GM12874 (cell line): ENCODE data around the gene ZSCAN18.

ENCODE experiments used
- CTCF ChIP-seq: IDR thresholded peaks from 2 replicates; pipeline ENCODE4 v1.5.1; 2011; ENCODE audit warnings: low read depth, mild to moderate bottlenecking, control low read depth, low read length, moderate library complexity; ENCODE audit not compliant: insufficient read depth

ZSCAN18 gene, protein sequence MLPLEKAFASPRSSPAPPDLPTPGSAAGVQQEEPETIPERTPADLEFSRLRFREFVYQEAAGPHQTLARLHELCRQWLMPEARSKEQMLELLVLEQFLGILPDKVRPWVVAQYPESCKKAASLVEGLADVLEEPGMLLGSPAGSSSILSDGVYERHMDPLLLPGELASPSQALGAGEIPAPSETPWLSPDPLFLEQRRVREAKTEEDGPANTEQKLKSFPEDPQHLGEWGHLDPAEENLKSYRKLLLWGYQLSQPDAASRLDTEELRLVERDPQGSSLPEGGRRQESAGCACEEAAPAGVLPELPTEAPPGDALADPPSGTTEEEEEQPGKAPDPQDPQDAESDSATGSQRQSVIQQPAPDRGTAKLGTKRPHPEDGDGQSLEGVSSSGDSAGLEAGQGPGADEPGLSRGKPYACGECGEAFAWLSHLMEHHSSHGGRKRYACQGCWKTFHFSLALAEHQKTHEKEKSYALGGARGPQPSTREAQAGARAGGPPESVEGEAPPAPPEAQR

DNA sequence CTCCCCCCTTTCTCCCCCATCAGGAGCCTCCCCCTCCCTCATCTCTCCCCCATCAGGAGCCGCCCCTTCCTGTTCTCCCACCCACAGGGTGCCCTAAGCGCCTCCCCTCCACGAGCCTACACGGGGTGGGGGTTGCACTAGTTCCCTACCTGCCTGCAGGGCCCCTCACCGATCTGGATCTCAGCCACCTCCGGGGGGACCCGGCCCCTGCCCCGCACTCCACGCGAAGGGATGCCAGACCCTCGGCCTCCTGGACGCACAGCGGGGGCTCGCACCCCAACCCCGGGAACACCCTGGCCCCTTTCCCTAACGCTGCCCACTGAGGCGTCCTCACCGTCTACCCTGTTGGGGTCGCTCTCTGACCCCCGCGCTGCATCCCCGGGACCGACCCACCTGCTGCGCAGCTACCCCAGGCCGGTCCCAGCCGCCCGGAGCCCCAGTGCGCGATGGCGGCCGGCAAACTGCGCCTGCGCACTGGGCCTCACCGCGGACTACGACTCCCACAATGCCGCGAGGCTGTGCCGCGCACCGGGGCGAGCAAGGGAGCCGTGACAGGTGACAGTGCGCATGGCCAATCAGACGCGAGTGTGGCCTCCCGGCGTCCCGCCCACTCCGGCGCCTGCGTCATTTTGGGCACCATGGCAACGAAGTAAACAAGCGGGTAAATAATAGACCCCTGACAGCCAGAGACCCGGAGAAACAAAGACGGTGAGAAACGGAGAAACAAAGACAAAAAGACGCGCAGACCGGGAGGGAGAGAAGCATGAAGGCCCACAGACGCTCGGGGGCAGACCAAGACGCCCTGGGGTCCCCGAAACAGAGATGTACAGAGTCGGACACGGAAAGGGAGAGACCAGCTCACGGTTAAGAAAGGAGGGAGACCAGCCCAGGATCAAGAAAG lies at the start of gene ZSCAN18:
Gene ZSCAN18 (minus strand): TSS at position 451 of the 901 bp plus-strand sequence. CDS start 7,964 bp downstream, outside the sequence.
- no peak for TF ChIP-seq CTCF

GRCh38 chr19:58145849-58146248 lies 47.8 kb upstream of the ZSCAN18 start:
- TF ChIP-seq CTCF: no peak

DNA sequence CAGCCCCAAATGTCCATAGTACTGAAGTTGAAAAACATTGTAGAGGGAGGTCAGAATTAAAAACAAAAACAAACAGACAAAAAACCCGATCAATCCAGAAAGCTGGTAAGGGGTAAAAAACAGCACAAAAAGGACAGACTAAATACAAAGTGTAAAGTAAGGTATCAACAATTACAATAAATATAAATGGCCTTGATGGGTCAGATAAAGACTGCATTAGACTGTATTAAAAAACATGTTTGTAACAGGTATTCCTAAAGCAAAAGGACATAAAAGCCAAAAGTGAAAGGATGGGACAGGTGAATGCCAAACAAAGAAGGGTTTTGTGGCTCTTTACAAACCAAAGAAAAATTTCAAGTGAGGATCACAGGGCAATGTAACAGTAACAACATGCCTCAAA lies 36.2 kb upstream of the ZSCAN18 start:
- no peak for TF ChIP-seq CTCF

GRCh38 chr19:58129284-58129683 lies 31.3 kb upstream of the ZSCAN18 start:
- TF ChIP-seq CTCF: no peak

GRCh38 chr19:58128041-58128685 lies 30.1 kb upstream of the ZSCAN18 start:
- no peak for TF ChIP-seq CTCF

DNA sequence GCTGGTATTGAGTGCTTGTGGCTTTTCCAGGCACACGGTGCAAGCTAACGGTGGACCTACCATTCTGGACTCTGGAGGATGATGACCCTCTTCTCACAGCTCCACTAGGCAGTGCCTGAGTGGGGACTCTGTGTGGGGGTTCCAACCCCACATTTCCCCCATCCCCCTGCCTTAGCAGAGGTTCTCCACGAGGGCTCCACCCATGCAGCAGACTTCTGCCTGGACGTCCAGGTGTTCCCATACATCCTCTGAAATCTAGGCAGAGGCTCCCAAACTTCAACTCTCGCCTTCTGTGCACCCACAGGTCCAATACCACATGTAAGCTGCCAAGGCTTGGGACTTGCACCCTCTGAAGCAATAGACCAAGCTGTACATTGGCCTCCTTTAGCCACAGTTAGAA lies 25.3 kb upstream of the ZSCAN18 start:
- TF ChIP-seq CTCF: no peak
